H1 (cell line): Measurements from ENCODE around the gene NSL1. TPM values are rescaled to one million over a fixed set of nuclear protein-coding genes. Genes with fewer than 3 reads are reported as not detected.

ENCODE experiments used
- ASH2L ChIP-seq: fragments of 200-600, 300-600 bp; sonication (generic); IDR thresholded peaks from one replicate; pipeline ENCODE4 v1.7.1; 2017; ENCODE audit warnings: low read length
- CEBPB ChIP-seq: IDR thresholded peaks from 2 replicates; pipeline ENCODE4 v1.6.1; 2012; ENCODE audit warnings: low read depth, low read length
- EP300 ChIP-seq, 2 experiments: IDR thresholded peaks; 1 replicate in 1 of 2; 2 replicates in 1 of 2; pipeline ENCODE4 v1.6.1; 2011 to 2012; ENCODE audit warnings: low read depth in 2 of 2, low read length in 2 of 2, mild to moderate bottlenecking in 2 of 2, borderline replicate concordance in 1 of 2, inconsistent platforms in 1 of 2, moderate library complexity in 1 of 2
- TAF1 ChIP-seq: IDR thresholded peaks from 2 replicates; pipeline ENCODE4 v1.6.1; 2011; ENCODE audit warnings: mild to moderate bottlenecking, low read depth, low read length
- polyA plus RNA-seq, 7 experiments: library from polyadenylated mRNA; depleted of rRNA in 3 of 7; stranded (reverse) in 5 of 7; unstranded in 2 of 7; fragments of >200 nt in 5 of 7; fragments of 200-250 nt in 2 of 7; gene quantifications; 1 replicate in 5 of 7; 2 replicates in 1 of 7; 4 replicates in 1 of 7; pipeline versions ENCODE4 v1.2.1 to v1.2.3, GENCODE V29; 2011 to 2013; ENCODE audit warnings: missing spikeins in 2 of 7, mixed read lengths in 2 of 7
- total RNA-seq: library from RNA; stranded (reverse); fragmentation: NEBNext Ultra II Directional; extraction: Animal tissue kit (Norgen Biotek cat#: 25700); gene quantifications from 2 replicates; pipeline ENCODE4 v1.2.1, GENCODE V29; 2021

The NSL1 gene
- total and polyA plus RNA-seq, 2 of the 8 experiments (the other 6 are each of a cell fraction or from before 2014, with no cell fraction given): 25.4 to 51.7 TPM

GRCh38 chr1:212827831-212828278 lies 36.3 kb upstream of the NSL1 start (continued):
- no peak for TF ChIP-seq EP300 (IDR thresholded peaks at IDR 0.05; ENCODE audit: borderline replicate concordance in 1 of 2, low read depth in 2 of 2, low read length in 2 of 2)
- no peak for TF ChIP-seq CEBPB
- no peak for TF ChIP-seq TAF1
- TF ChIP-seq ASH2L: no peak
- TF ChIP-seq, all 59 proteins: peak for 0
